OCI-LY1 (cell line): ENCODE data around the gene ZNF514.

Source experiments
- H2AFZ ChIP-seq: fragments of 200-600 bp; sonication (generic), shearing (Covaris generic); 2 replicates; pipeline ENCODE4 v1.6.0; 2014; ENCODE audit warnings: antibody characterized with exemption, mild to moderate bottlenecking, low read length
- H3F3A ChIP-seq: fragments of 200-600 bp; sonication (generic), shearing (Covaris generic); 2 replicates; pipeline ENCODE4 v1.6.0; 2014; ENCODE audit warnings: mild to moderate bottlenecking, antibody characterized with exemption, low read length, moderate library complexity; ENCODE audit not compliant: insufficient read depth
- H3K27ac ChIP-seq: fragments of 200-600 bp; sonication (generic); 2 replicates; pipeline ENCODE4 v1.5.1; 2014; ENCODE audit warnings: low read length, mixed run types, mild to moderate bottlenecking, low read depth; ENCODE audit not compliant: poor library complexity, severe bottlenecking
- H3K27me3 ChIP-seq: fragments of 200-600 bp; sonication (generic); 2 replicates; pipeline ENCODE4 v1.6.0; 2014; ENCODE audit warnings: antibody characterized with exemption, mild to moderate bottlenecking, low read length, moderate library complexity; ENCODE audit not compliant: insufficient read depth
- H3K36me3 ChIP-seq: fragments of 200-600 bp; sonication (generic); 2 replicates; pipeline ENCODE4 v1.6.1; 2014; ENCODE audit warnings: mild to moderate bottlenecking, antibody characterized with exemption, low read length, moderate library complexity, mixed read lengths; ENCODE audit not compliant: insufficient read depth
- H3K4me1 ChIP-seq: fragments of 200-600 bp; sonication (generic); 2 replicates; pipeline ENCODE4 v1.5.1; 2014; ENCODE audit warnings: mild to moderate bottlenecking, low read length, moderate library complexity; ENCODE audit not compliant: insufficient read depth, severe bottlenecking
- H3K4me2 ChIP-seq: fragments of 200-600 bp; sonication (generic), shearing (Covaris generic); 2 replicates; pipeline ENCODE4 v1.6.1; 2014; ENCODE audit warnings: low read length
- H3K4me3 ChIP-seq: fragments of 200-600 bp; sonication (generic); 2 replicates; pipeline ENCODE4 v1.5.1; 2014; ENCODE audit warnings: low read length, low read depth, mild to moderate bottlenecking, mixed read lengths; ENCODE audit not compliant: poor library complexity, severe bottlenecking
- H3K79me2 ChIP-seq: fragments of 200-600 bp; shearing (Covaris generic); 2 replicates; pipeline ENCODE4 v1.6.1; 2016; ENCODE audit warnings: mixed run types, low read length, mixed read lengths; ENCODE audit not compliant: insufficient read depth
- H3K9ac ChIP-seq: fragments of 200-600 bp; sonication (generic), shearing (Covaris generic); 2 replicates; pipeline ENCODE4 v1.6.1; 2014; ENCODE audit warnings: mild to moderate bottlenecking, low read length, mixed read lengths
- H3K9me2 ChIP-seq: fragments of 200-600 bp; sonication (generic), shearing (Covaris generic); 2 replicates; pipeline ENCODE4 v1.6.1; 2014; ENCODE audit warnings: low read depth, mild to moderate bottlenecking, low read length, mixed read lengths
- H3K9me3 ChIP-seq: fragments of 200-600 bp; shearing (Covaris generic); 2 replicates; pipeline ENCODE4 v1.6.1; 2014; ENCODE audit warnings: low read length, mixed read lengths
- H4K20me1 ChIP-seq: fragments of 200-600 bp; sonication (generic), shearing (Covaris generic); 2 replicates; pipeline ENCODE4 v1.6.0; 2016; ENCODE audit warnings: mild to moderate bottlenecking, low read length; ENCODE audit not compliant: insufficient read depth
- CTCF ChIP-seq: fragments of 200-600 bp; sonication (generic), shearing (Covaris generic); IDR thresholded peaks from 2 replicates; pipeline ENCODE4 v1.5.1; 2017; ENCODE audit warnings: mild to moderate bottlenecking, antibody characterized with exemption, low read length, moderate library complexity, mixed read lengths
- EZH2 ChIP-seq: fragments of 200-600 bp; sonication (generic), shearing (Covaris generic); IDR thresholded peaks from 2 replicates; pipeline ENCODE4 v1.8.0; 2017; ENCODE audit warnings: borderline replicate concordance, mixed run types, mild to moderate bottlenecking, antibody characterized with exemption, low read length, moderate library complexity, mixed read lengths

ZNF514 gene

DNA sequence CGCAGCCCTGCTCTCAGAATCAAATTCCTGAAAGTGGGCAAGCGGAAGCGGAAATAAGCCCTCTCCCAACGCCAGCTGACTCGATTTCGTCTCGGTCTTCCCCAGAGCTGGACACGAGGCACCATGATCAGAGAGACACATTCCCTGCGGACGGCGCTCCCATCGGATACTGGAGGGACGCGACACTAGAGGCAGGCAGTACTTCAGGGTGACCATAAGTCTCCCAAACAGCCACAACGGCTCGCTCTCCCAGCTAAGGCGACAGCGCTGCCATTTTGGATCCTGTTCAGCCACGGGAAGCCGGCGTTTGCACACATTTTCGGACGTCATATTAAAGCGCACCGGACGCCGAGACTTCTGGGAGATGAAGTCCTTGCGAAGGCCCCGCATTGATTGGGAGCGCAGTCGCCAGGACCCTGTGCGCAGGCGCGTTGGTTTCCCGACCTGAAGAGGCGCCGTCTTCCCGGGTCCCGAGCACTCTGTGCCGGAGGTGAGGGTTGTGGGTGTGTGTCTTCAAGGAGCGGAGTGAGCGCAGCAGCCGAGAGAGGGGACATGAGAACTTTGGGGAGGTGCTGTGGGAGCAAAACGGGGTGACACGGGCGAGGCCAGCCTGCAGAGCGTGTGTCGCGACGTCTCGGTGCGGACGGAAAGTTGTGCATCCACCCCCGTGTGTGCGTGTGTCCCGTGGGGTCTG is 5.9 kb upstream of the ZNF514 start, which contains the start of gene ZNF2:
TSS of gene ZNF2 (plus strand) at position 439 of the 694 bp plus-strand sequence. CDS start 10,418 bp downstream, outside the sequence.
- no peaks in the 10 kb centered on the region for H3F3A ChIP-seq
- H2AFZ ChIP-seq = no peak within 1 kb of the TSS; the same call in 1 of the 2 replicates
- H3K79me2 ChIP-seq = no peaks in the 10 kb centered on the region
- no peaks in the 10 kb centered on the region for H3K36me3 ChIP-seq
- H4K20me1 ChIP-seq = no peaks in the 10 kb centered on the region
- peak within 1 kb of the TSS; percentile 42 for H3K27ac ChIP-seq
- peak within 1 kb of the TSS; percentile 95 for H3K4me3 ChIP-seq
- no peaks in the 10 kb centered on the region; the same call in 1 of the 2 replicates for H3K9me3 ChIP-seq
- TF ChIP-seq CTCF (no peak), EZH2 (no peak)
- peaks cover 26% of the 10 kb centered on the region for H3K4me1 ChIP-seq
- H3K4me2 ChIP-seq = peak within 1 kb of the TSS; percentile 87
- H3K9ac ChIP-seq = peak within 1 kb of the TSS; percentile 87
- no peaks in the 10 kb centered on the region for H3K9me2 ChIP-seq
- H3K27me3 ChIP-seq = no peaks in the 10 kb centered on the region

GRCh38 chr2:95165030-95165370 is 5.4 kb upstream of the ZNF514 start:
- Histone ChIP-seq H2AFZ (no peak overlapping the region; the same call in 1 of the 2 replicates), H3K4me2 (peak overlapping the region; percentile 87), H3K79me2 (no peaks in the 10 kb centered on the region), H3K9me2 (no peaks in the 10 kb centered on the region), H3K9me3 (no peaks in the 10 kb centered on the region), H3K27me3 (no peaks in the 10 kb centered on the region), H3K4me1 (peaks cover 28% of the 10 kb centered on the region), H3K27ac (peak overlapping the region; percentile 42), H3F3A (no peaks in the 10 kb centered on the region), H3K4me3 (peak overlapping the region; percentile 95), H4K20me1 (no peaks in the 10 kb centered on the region), H3K9ac (peak overlapping the region; percentile 87), H3K36me3 (no peaks in the 10 kb centered on the region)
- TF ChIP-seq EZH2 = no peak
- no peak for TF ChIP-seq CTCF

- H3K4me3 ChIP-seq = peak overlapping the region; percentile 84
- H3K9me3 ChIP-seq = peaks cover 4% of the 10 kb centered on the region; the same call in 1 of the 2 replicates
- 0 out of 2 replicates have a peak overlapping the region, but pooled peaks have one; percentile 35 for H2AFZ ChIP-seq
- H3K27ac ChIP-seq = no peak overlapping the region
- H3K4me2 ChIP-seq = peak overlapping the region; percentile 97
- TF ChIP-seq CTCF = no peak
- no peak for TF ChIP-seq EZH2
- no peaks in the 10 kb centered on the region for H3K79me2 ChIP-seq
- H3K27me3 ChIP-seq = no peaks in the 10 kb centered on the region
- peaks cover 23% of the 10 kb centered on the region for H3K4me1 ChIP-seq
- H3K9me2 ChIP-seq = no peaks in the 10 kb centered on the region
- no peaks in the 10 kb centered on the region for H4K20me1 ChIP-seq
- H3K36me3 ChIP-seq = peaks cover 12% of the 10 kb centered on the region
- H3F3A ChIP-seq = no peaks in the 10 kb centered on the region
- peak overlapping the region; percentile 92 for H3K9ac ChIP-seq
These were observed 593 bp downstream of the ZNF514 start for GRCh38 chr2:95158891-95159619.
